T-cell (primary cell): ENCODE data around the gene RNU5B-1. TPM values are rescaled to one million over a fixed set of nuclear protein-coding genes. Genes with fewer than 3 reads are reported as not detected.

Experiments used
- ATAC-seq, 4 experiments: fragments of 200-7000 bp in 3 of 4; fragments of 150-1000 bp in 1 of 4; cut with Tn5 transposase; replicated peaks in 1 of 4; 1 replicate in 3 of 4; 2 replicates in 1 of 4; pipeline ENCODE4 v1.10.0; 2021; ENCODE audit warnings: moderate library complexity in 3 of 4, mild to moderate bottlenecking in 2 of 4, moderate number of reproducible peaks in 1 of 4
- CTCF ChIA-PET, 2 donors: fragments of 300-600 bp; sonication (Branson Sonifier 250); formaldehyde crosslinking; loops; one replicate each; lab custom pipeline; 2022; ENCODE audit warnings: antibody characterized with exemption in 2 of 2; lab: Charles Lee
- POLR2A ChIA-PET, 2 donors: fragments of 300-600 bp; sonication (Branson Sonifier 250); formaldehyde crosslinking; loops; one replicate each; lab custom pipeline; 2022; ENCODE audit warnings: antibody characterized with exemption in 2 of 2; lab: Charles Lee
- DNase-seq, 35 experiments: peaks; one replicate each; pipeline versions ENCODE4 v3.0.0 to v3.0.0-alpha.2; 2013 to 2023
- H3K27ac ChIP-seq: one replicate; pipeline ENCODE4 v1.5.1; 2013; ENCODE audit warnings: low read length
- H3K27me3 ChIP-seq, 2 experiments: replicated peaks in 1 of 2; 1 replicate in 1 of 2; 2 replicates in 1 of 2; pipeline versions ENCODE4 v1.6.1 to v1.7.0; 2013; ENCODE audit warnings: low read length in 1 of 2, mixed read lengths in 1 of 2; ENCODE audit not compliant: control insufficient read depth in 2 of 2, insufficient read depth in 2 of 2; ENCODE audit errors: extremely low read depth in 1 of 2
- H3K36me3 ChIP-seq, 2 donors: 1 replicate in 1 of 2; 2 replicates in 1 of 2; pipeline versions ENCODE4 v1.6.1 to v1.7.0; 2013; ENCODE audit warnings: low read length in 1 of 2; ENCODE audit not compliant: control insufficient read depth in 2 of 2, insufficient read depth in 1 of 2; ENCODE audit errors: extremely low read depth in 1 of 2
- H3K4me1 ChIP-seq, 2 experiments: 1 replicate in 1 of 2; 2 replicates in 1 of 2; pipeline versions ENCODE4 v1.6.1 to v1.7.0; 2013; ENCODE audit warnings: low read length in 2 of 2, mixed read lengths in 1 of 2; ENCODE audit not compliant: insufficient read depth in 2 of 2, control insufficient read depth in 1 of 2; ENCODE audit errors: extremely low read depth in 1 of 2
- H3K4me3 ChIP-seq, 2 donors: 1 replicate in 1 of 2; 2 replicates in 1 of 2; pipeline versions ENCODE4 v1.5.1 to v1.7.0; 2013; ENCODE audit warnings: mild to moderate bottlenecking in 2 of 2, low read length in 1 of 2, moderate library complexity in 1 of 2; ENCODE audit not compliant: control insufficient read depth in 1 of 2; ENCODE audit errors: extremely low read depth in 1 of 2
- H3K9me3 ChIP-seq: 2 replicates; pipeline ENCODE4 v1.7.0; 2013
- H3K27ac Mint-ChIP-seq, 2 donors: one replicate each; pipeline ENCODE4 v1.8.0; 2020 to 2021; ENCODE audit warnings: mild to moderate bottlenecking in 2 of 2, mixed read lengths in 2 of 2
- H3K27me3 Mint-ChIP-seq, 2 donors: one replicate each; pipeline ENCODE4 v1.8.0; 2021 to 2022; ENCODE audit warnings: mixed read lengths in 2 of 2
- H3K36me3 Mint-ChIP-seq: one replicate; pipeline ENCODE4 v1.8.0; 2021; ENCODE audit warnings: mixed read lengths
- H3K4me1 Mint-ChIP-seq, 3 donors: one replicate each; pipeline ENCODE4 v1.8.0; 2020 to 2022; ENCODE audit warnings: mixed read lengths in 3 of 3, mild to moderate bottlenecking in 1 of 3
- H3K4me3 Mint-ChIP-seq, 3 donors: one replicate each; pipeline ENCODE4 v1.8.0; 2020 to 2022; ENCODE audit warnings: mild to moderate bottlenecking in 3 of 3, mixed read lengths in 3 of 3, moderate library complexity in 3 of 3
- H3K9me3 Mint-ChIP-seq, 3 donors: one replicate each; pipeline ENCODE4 v1.8.0; 2020 to 2022; ENCODE audit warnings: mixed read lengths in 3 of 3
- WGBS: methylation state at CpG from one replicate; pipeline ENCODE4 v1.1.5; 2013; ENCODE audit warnings: missing lambda C conversion rate; ENCODE audit not compliant: insufficient coverage; 5-methylcytosine and 5-hydroxymethylcytosine counted together
- total RNA-seq, 35 experiments: library from RNA in 6 of 35; stranded (reverse) in 6 of 35; fragments of 120-200 nt in 1 of 35; gene quantifications; one replicate each; pipeline versions ENCODE4 v1.2.1 to v1.2.4 and lab custom pipeline; 2013 to 2026

RNU5B-1 gene
- total RNA-seq, 5 donors from 2014 or later (not counting 1 experiment from before 2014, with no cell fraction given), result 27.0 to 34.4 (median 32.6) TPM; not detected in 2

- H3K27me3 ChIP-seq, result no peaks in the 10 kb centered on the region
- H3K27ac ChIP-seq, result no peak overlapping the region
- Mint-ChIP-seq H3K36me3 (no peaks in the 10 kb centered on the region), H3K4me1 (peaks cover 18 to 28% (median 27%) of the 10 kb centered on the region in 3 donors), H3K4me3 (no peak overlapping the region), H3K27me3 (no peaks in the 10 kb centered on the region), H3K9me3 (no peaks in the 10 kb centered on the region), H3K27ac (no peak overlapping the region)
- ATAC-seq (no peak), DNase-seq (no peak)
- no peaks in the 10 kb centered on the region for H3K9me3 ChIP-seq
- CTCF ChIA-PET, result no interaction called here
- POLR2A ChIA-PET, result interaction anchor here in 1 of 2 donors (0.5 to 0.7 kb wide), 3 partner anchors 12 to 348 kb away, joined by 3 to 5 read pairs (median 4); no protein-coding TSS in a partner anchor
- peaks cover 7 to 25% of the 10 kb centered on the region in 2 experiments for H3K4me1 ChIP-seq
- no peak overlapping the region for H3K4me3 ChIP-seq
- no peaks in the 10 kb centered on the region for H3K36me3 ChIP-seq
- no CpG with 5 or more reads among the region's 1 CpG for WGBS
Observed at GRCh38 chr15:65292938-65293518, 11.4 kb upstream of the RNU5B-1 start.

DNA sequence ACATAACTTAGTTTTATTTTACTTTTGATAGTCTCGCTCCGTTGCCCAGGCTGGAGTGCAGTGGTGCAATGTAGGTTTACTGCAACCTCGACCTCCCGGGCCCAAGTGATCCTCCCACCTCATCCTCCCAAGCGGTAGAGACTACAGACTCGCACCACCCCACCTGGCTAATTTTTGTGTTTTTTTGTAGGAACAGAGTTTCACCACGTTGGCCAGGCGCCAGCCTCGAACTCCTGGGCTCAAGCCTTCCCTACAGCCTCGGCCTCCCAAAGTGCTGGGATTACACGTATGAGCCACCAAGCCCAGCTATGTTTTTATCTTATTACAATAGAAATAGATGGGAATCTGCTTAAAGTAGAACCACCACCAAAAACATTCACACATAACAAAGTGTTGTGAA, 5.7 kb upstream of the RNU5B-1 start:
- H3K27ac ChIP-seq, result peak overlapping the region; percentile 69
- ChIA-PET CTCF (interaction anchor here (0.6 to 1.9 kb wide), 2 partner anchors 12 to 90 kb away, joined by 6 to 13 read pairs; partner anchors contain the start of gene PARP16 (in 1 of the 2)), POLR2A (no interaction called here)
- Mint-ChIP-seq H3K36me3 (no peaks in the 10 kb centered on the region), H3K4me3 (peak overlapping the region; percentile 70 to 92 (median 82)), H3K27me3 (no peaks in the 10 kb centered on the region), H3K9me3 (no peaks in the 10 kb centered on the region), H3K27ac (peak overlapping the region; percentile 85 to 94), H3K4me1 (peaks cover 28 to 48% (median 38%) of the 10 kb centered on the region in 3 donors)
- no CpG with 5 or more reads among the region's 11 CpGs for WGBS
- DNase-seq (no peak), ATAC-seq (no peak)
- no peaks in the 10 kb centered on the region for H3K36me3 ChIP-seq
- H3K27me3 ChIP-seq, result no peaks in the 10 kb centered on the region
- peak overlapping the region in 1 of 2 donors; percentile 42 for H3K4me3 ChIP-seq
- H3K9me3 ChIP-seq, result no peaks in the 10 kb centered on the region
- peaks cover 9 to 57% of the 10 kb centered on the region in 2 experiments for H3K4me1 ChIP-seq

GRCh38 chr15:65300924-65301441, 3.5 kb upstream of the RNU5B-1 start:
- ChIA-PET POLR2A (interaction anchor here in 1 of 2 donors (0.6 to 1.7 kb wide), 3 partner anchors 12 to 468 kb away, joined by 3 to 15 read pairs (median 6); partner anchors contain the start of gene PARP16), CTCF (interaction anchor here in 1 of 2 donors (1.4 to 2.1 kb wide), 2 partner anchors 15 to 267 kb away, joined by 3 to 13 read pairs; partner anchors contain the start of gene PARP16)
- ATAC-seq (no peak), DNase-seq (no peak)
- no peaks in the 10 kb centered on the region for H3K9me3 Mint-ChIP-seq
- Histone ChIP-seq H3K4me1 (peaks cover 13 to 61% of the 10 kb centered on the region in 2 experiments), H3K36me3 (no peaks in the 10 kb centered on the region), H3K9me3 (no peaks in the 10 kb centered on the region), H3K27ac (no peak overlapping the region), H3K4me3 (no peak overlapping the region), H3K27me3 (no peaks in the 10 kb centered on the region)
- 94% methylated on average over 26 of the region's 36 CpGs for whole genome bisulfite sequencing
- no peaks in the 10 kb centered on the region for H3K36me3 Mint-ChIP-seq
- peak overlapping the region in 1 of 2 donors; percentile 98 for H3K27ac Mint-ChIP-seq
- H3K27me3 Mint-ChIP-seq, result no peaks in the 10 kb centered on the region
- H3K4me3 Mint-ChIP-seq, result peak overlapping the region in 1 of 3 donors; percentile 92
- peaks cover 38 to 52% (median 46%) of the 10 kb centered on the region in 3 donors for H3K4me1 Mint-ChIP-seq

DNA sequence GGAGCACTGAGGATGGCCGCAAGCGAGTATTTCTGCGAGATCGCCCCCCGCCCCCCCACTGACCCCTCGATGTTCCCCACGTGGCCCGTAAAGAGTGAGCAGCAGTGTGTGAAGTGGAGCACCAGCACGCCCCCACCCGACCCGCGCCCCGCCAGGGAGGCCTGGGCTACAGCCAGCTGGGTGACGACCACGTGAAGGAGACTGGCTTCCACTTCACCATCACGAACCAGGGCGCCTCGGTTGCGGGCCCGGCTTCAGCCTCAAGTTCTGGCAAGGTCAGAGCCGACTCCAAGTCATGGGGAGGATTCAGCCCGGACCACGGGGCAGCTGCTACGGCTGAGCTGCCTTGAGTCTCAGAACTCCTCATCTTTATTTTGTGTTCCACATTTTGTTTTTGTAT, 2.4 kb upstream of the RNU5B-1 start:
- Mint-ChIP-seq H3K36me3 (no peaks in the 10 kb centered on the region), H3K4me1 (peaks cover 33 to 52% (median 43%) of the 10 kb centered on the region in 3 donors), H3K9me3 (no peaks in the 10 kb centered on the region), H3K4me3 (peak overlapping the region in 1 of 3 donors; percentile 94), H3K27ac (no peak overlapping the region), H3K27me3 (no peaks in the 10 kb centered on the region)
- ChIA-PET CTCF (no interaction called here), POLR2A (no interaction called here)
- 92% methylated on average over 19 of the region's 24 CpGs for WGBS
- DNase-seq, result no peak
- Histone ChIP-seq H3K4me3 (no peak overlapping the region), H3K27me3 (no peaks in the 10 kb centered on the region), H3K9me3 (no peaks in the 10 kb centered on the region), H3K4me1 (peaks cover 13 to 53% of the 10 kb centered on the region in 2 experiments), H3K36me3 (no peaks in the 10 kb centered on the region), H3K27ac (no peak overlapping the region)
- no peak for ATAC-seq

DNA sequence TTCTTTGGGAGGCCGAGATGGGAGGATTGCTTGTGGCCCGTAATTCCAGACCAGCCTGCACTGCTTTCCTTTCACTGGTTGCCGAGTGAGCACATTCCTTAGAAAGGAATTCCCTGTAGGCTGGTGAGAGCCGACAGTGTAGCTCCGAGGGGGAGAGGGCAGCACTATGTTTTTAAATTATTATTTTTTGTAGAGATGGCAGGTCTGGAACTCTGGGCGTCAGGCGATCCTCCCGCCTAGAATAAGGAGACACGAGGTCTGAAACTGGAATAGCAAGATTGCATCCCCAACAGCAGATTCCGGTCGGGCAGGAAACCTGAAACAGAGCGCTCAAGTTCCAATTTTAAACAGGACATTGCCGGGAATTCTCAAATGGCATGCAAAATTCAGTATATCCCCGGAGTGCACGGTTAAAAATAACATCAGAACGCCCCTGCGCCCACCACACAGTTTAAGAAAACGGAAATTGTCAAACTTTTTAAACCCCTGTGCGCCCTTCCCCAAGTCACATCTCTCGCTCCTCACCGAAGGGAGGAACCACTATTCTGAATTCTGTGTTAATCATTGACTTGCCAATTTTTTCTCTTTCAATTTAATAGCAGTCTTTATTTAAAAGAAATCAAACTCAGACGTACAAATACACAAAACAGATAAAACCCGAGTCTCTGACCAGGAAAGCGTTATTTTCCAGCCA, 643 bp upstream of the RNU5B-1 start:
- Mint-ChIP-seq H3K9me3 (no peaks in the 10 kb centered on the region), H3K4me3 (peak overlapping the region; percentile 92 to 94 (median 93)), H3K4me1 (peaks cover 25 to 37% (median 35%) of the 10 kb centered on the region in 3 donors), H3K27me3 (no peaks in the 10 kb centered on the region), H3K36me3 (no peaks in the 10 kb centered on the region), H3K27ac (peak overlapping the region; percentile 98 to 99)
- no peaks in the 10 kb centered on the region for H3K9me3 ChIP-seq
- ATAC-seq (peak; percentile 7 to 15 (median 10)), DNase-seq (peak in 4 of 35 experiments; percentile 17 to 42 (median 27))
- H3K4me1 ChIP-seq, result peaks cover 13 to 35% of the 10 kb centered on the region in 2 experiments
- peak overlapping the region; percentile 60 to 67 for H3K4me3 ChIP-seq
- ChIA-PET CTCF (interaction anchor here in 1 of 2 donors (0.8 to 1.0 kb wide), 3 partner anchors 15 to 118 kb away, joined by 3 to 8 read pairs (median 5); partner anchors contain the start of genes CLPX and PARP16), POLR2A (interaction anchor here (0.5 to 1.9 kb wide), 7 partner anchors 8 to 535 kb away, joined by 4 to 42 read pairs (median 7); partner anchors contain the start of genes PARP16 (in 1 of the 2) and RNU5A-1 (in 1 of the 2))
- peak overlapping the region; percentile 99 for H3K27ac ChIP-seq
- WGBS, result 3% methylated on average over 19 of the region's 24 CpGs
- H3K27me3 ChIP-seq, result no peaks in the 10 kb centered on the region
- no peaks in the 10 kb centered on the region for H3K36me3 ChIP-seq
